HG03457 (cell line): ENCODE results near the gene DDX24.
"Not testable (repeated sequence)": the region's sequence is repeated elsewhere in the genome, so short reads cannot be mapped to it uniquely, and the experiment has no call there.

Experiments used
- ATAC-seq: cut with Tn5 transposase; IDR thresholded peaks from one replicate; pipeline ENCODE4 v1.9.1; 2021; ENCODE audit warnings: moderate number of reproducible peaks; ENCODE audit not compliant: unreplicated experiment

Gene DDX24

DNA sequence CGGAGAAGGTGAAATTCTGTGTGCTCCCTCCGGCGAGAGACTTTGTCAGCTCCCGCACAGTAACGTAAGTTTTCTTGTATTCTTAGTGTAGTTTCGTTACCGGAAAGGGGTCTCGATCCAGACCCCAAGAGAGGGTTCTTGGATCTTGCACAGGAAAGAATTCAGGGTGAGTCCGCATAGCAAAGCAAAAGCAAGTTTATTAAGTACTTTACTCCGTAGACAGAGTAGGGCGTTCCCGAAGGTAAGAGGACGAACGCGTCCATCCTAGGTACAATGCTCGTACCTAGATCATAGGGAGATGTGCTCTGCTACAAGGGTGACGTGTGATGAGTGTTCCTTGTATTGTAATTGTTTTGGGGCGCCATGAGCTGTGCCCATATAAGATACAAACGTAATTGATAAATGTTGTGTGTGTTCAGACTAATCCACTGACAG is 401 bp upstream of the DDX24 start:
- peak; percentile 18 for ATAC-seq

DNA sequence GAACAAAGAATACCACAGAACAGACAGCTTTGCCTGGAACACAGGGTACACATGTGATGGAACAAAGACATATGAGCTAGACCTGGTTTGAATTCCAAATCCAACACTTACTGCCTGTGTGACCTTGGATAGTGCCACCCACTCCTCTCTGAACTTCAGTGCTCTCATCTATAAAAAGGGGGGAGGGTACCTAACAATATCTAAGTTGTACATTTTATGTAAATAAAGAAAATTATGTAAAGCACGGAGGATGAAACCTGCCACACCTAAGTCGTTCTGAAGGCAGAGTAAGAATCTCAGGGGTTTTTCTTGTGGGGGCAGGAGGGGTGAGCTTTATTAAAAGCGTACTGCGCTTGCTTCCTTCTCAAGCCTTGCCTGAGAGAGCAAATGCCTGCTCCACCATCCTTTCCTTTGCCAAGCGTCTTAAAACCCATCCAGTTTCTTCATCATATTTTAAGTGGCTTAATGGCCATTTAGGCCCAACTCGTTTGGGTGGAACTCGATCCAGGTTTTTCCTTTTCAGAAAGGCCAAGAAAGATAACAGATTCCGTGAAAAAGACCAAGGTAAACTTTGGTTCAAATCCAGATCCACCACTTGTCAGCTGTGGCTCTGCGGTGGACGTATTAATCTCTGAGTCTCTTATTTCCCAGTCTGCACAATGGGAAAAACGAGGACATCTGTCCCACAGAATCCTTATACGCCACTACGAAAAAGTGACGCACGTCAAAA is 946 bp downstream of the DDX24 start:
- no peak for ATAC-seq

DNA sequence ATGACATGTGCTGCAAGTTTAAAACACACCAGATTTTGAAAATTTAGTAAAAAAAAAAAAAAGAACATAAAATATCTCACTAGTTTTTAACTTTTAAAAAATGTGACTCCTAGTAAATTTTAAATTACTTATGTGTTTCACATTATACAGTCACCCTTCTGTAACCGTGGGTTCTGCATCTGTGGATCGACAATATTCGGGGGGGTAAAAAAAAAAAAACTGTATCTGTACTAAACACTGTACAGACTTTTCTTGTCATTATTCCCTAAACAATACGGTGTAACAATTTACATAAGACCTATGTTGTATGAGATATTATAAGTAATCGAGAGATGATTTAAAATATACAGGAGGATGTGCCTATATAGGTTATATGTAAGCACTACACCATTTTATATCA is 3.2 kb downstream of the DDX24 start:
- ATAC-seq = no peak

DNA sequence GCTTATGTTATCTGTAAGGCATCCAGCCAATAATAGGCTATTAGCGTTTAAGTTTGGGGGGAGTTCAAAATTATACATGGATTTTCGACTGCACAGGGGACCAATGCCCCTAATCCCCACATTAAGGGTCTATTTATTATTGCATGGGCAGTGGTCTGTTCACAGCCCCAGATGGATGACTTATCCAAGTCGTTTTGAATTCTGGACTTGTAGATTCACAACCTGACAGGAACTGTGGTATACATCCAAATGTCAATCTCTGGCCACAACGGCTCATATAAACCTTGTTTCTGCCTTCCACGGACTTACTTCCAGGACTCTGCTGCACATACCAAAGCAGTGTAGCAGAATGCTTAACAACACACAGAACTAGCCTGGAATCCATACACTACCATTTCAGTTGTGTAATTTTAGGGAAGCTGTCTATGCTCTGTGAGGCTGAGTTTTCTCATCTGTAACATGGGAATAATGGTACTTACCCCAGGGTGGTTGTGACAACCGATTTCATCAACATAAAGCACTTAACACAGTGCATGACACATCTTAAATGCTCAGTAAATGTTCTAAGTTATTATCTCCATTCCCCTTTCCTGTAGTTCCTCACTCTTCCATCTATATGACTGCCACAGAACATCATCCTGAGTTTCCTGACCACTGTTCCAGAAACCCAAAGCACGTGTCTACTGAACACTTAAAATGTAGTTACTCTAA is 3.7 kb downstream of the DDX24 start:
- no peak for ATAC-seq

DNA sequence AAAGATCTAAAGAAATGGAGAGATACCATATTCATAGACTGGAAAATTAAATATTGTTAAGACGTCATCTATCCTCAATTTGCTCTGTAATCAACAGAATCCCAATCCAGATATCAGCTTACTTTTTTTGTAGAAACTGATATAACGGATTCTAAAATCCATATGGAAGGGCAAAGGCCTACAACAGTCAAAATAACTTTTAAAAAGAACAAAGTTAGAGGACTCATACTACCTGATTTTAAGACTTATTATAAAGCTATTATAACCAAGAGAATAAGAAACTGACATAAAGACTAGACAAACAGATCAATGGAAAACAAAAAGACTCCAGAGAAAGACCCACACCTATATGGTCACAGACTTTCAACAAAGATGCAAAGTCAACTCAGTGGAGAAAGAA is 6.0 kb downstream of the DDX24 start:
- no peak for ATAC-seq

DNA sequence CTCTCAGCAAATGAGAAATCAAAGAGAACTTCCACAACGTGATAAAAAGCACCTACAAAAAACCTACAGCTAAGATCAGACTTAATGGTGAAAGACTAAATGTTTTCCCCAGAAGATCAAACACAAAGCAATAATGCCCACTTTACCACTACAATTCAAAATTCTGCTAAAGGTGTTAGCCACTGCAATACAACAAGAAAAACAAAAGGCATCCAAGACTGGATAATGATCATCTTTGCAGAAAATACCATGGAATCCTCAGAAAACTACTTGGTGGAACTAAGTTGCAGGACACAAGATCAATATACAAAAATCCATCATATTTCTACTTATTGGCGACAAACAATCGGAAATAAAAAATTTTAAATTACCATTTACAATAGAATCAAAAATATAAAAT is 6.5 kb downstream of the DDX24 start:
- ATAC-seq = no peak

DNA sequence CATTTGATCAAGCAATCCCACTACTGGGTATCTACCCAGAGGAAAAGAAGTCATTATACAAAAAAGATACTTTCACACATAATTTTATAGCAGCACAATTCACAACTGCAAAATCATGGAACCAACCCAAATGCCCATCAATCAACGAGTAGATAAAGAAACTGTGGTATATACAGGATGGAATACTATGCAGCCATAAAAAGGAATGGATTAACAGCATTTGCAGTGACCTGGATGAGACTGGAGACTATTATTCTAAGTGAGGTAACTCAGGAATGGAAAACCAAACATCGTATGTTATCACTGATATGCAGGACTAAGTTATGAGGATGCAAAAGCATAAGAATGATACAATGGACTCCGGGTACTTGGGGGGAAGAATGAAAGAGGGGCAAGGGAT is 8.9 kb downstream of the DDX24 start:
- not testable (repeated sequence) for ATAC-seq

DNA sequence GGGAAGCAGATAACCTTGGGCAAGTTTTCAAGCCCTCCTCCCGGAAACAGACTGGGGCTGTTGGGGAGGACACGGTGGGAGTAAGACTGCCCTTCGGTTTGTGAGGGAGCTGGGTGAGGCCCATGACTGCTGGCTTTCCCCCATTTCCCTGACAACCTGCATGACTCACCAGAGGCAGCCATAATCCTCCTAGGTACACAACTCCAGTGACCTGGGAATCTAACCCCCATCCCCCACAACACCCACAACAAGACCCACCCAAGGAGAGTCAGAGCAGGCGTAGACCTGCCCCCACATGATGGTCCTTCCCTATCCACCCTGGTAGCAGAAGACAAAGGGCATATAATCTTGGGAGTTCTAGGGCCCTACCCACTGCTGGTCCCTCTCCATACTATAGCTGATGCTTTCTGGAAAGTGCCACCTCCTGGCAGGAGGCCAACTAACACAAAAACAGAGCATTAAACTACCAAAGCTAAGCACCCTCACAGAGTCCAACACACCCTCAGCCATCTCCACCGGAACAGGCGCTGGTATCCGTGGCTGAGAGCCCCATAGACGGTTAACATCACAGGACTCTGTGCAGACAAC is 14.8 kb downstream of the DDX24 start:
- ATAC-seq = no peak

DNA sequence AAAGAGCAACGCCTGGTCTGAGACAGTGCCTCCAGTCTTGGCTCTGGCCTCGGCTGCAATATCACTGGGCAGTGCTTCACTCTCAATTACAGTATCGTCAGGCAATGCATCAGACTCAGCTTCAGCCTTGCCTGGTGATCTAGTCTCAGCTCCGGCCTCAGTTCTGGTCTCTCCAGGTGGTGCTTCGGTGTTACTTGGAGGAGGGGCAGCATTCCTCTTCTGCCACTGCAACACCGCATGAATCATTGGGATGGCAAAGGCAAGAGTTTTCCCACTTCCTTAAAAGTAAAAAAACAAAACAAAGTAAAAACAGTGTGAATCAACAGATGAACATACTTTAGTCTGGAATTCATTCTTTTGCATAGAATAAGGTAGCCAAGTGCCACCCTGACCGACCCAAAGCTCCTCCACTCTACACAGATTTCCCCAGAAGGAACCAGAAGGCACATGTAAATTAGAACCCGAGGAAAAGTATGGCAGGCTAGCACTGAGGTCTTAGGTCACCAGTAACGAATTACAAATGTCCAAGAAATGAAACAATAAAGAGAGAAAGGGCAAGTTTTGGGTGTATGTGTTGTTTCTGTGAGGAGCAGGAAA is 18.6 kb downstream of the DDX24 start:
- no peak for ATAC-seq

DNA sequence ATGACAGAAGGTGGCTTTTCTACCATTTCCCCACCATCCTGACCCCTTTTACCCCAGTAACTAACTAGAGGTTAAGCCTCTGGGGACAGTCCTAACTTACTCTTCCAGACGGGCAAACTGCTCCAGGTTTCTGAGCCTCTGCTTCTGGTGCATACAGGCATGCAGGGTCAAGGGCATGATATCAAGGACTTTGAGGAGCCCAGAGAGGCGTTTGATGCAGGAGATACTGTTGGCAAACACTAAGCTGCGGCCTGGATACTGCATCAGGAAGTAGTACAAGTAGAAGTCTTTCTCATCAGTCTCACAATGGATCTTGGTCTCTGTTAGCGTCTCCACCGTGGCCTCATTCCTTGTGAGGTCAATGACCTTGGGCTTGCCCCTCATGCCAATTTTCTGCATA is 21.0 kb downstream of the DDX24 start:
- no peak for ATAC-seq

DNA sequence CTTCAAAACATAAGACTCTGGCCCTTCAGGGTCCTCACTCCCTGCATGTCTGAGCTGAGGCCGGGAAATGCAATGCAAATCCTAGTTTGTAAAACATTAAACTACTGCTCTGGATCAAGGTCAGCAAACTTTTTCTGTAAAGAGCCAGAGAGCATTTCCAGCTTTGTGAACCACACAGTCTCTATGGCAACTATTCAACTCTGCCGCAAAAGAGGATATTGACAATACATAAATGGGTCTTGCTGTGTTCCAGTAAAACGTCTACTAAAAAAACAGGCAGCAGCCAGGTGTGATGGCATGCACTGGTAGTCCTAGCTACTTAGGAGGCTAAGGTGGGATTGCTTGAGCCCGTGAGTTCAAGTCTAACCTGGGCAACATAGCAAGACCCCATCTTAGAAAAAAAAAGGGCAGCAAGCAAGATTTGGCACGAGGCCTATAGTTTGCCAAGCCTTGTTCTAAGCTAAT is 22.3 kb downstream of the DDX24 start:
- no peak for ATAC-seq

DNA sequence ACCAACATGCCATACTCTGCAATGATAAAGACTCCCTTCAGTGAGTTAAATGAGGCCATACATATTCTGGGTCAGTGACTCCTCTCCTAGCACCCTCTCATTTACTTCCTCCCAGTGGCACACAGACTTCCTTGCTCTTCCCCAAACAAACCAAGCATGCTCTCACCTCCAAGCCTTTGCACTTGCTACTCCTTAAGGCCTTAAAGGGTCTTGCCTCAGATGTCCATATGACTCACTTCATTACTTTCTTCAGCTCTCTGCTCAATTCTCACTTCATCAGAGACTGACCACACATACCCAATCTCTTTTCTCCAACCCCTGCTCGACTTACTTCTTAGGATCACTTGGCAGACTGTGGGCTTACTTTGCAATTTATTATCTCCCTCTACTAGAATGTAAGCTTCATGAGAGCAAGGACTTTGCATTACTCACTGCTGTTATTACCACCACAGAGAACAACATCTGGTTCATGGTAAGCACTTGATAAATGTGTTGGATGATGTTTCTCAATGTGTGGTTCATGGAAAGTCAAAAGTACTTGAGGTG is 22.8 kb downstream of the DDX24 start:
- no peak for ATAC-seq

DNA sequence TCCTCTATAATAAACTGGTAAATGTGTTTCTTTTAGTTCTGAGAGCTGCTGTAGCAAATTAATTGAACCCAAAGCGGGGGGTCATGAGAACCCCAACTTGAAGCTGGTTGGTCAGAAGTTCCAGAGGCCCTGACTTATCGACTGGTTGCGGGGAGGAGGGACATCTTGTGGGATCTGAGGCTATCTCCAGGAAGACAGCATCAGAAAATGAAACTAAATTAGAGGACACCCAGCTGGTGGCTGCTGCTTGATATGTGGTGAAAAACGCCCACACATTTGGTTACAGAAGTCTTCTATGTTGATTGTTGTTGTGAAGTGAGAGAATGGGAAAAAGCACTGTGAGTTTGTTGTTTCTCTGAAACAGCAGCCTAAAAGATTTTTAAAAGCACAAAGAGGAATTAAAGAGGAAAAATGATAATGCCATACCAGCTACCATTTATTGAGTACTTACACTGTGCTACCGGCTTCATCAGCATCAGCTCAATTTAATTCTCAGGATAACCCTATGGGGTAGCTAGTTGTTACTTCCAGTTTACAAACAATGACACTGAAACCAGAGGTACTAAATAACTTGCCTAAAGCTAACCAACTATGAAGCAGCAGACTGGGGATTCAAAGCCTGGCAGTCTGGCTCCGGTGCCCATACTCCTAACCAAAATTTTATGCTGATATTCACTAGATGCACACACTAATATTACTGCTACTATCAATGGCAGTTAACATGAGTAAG is 24.3 kb downstream of the DDX24 start:
- no peak for ATAC-seq

DNA sequence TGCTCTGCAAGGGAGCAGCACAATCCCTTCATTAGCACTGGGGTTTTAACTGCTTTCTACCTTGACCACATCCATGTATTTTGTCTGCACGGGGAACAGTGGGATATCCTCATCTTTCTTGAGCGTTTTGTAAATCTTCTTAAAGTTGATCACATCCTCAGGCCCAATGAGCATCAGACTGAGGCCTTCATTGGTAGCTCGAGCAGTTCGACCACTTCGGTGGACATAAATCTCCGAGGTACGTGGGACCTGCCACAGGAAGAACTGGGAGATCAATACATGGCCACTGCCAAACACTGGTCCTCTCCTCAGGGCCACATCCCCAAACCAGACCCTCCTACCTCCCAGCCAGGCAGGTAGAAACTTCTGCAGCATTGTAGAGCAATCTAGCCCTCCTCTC is 26.1 kb downstream of the DDX24 start:
- ATAC-seq = no peak

DNA sequence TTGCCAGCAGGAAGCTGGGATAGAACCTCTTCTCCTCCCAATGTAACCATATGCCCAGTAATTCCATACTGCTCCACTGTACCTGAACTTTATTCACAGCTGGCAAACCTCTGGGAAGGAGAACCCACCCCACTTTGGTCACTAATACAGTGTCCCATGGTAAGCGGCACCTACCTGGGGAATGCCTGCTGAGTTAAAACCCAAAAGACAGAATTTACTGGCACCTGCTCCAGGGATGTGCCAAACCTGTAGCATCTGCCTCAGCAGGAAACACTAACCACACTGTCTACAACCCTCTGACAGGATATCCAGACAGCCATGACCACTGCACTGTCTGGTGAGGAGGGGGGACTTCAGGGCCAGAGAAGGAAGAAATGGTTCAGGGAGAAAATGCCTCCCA is 26.6 kb downstream of the DDX24 start:
- ATAC-seq = no peak

DNA sequence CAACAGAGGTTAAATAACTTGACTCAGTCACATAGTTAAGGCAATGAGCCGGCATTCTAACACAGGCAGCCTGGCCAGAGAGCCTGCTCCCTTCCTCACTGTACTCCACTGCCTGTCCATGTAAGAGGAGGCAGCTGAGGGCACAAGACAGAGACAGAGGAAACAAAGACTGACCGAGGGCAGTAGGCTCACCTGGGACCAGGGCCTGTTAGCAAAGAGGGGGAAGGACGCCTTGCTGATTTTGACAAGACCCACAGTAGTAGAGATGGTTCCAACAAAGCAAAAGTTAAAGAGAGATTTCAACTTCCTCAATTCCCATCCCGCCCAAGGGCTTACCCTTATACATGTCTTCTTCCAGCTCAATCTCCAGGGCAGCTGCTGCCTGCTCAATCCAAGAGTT is 28.3 kb downstream of the DDX24 start:
- no peak for ATAC-seq

DNA sequence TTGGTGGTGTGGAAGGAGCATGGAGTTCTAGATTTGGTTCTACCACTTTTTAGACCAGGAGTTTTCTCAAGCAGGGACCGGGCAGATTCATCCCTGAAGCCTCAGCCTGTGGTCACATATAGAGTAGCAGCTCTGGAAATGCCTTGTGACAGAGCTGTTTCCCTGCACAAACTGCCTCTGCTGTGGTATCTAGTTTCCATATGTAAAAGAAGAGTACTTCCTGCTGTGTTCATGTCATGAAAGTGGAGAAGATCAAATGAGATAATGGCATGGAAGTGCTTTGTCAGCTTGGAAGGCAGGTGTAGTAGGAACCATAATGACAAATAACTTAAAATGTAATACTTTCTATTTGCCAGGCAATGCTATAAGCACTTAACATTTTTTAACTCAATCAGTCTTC is 28.8 kb downstream of the DDX24 start:
- ATAC-seq = no peak

DNA sequence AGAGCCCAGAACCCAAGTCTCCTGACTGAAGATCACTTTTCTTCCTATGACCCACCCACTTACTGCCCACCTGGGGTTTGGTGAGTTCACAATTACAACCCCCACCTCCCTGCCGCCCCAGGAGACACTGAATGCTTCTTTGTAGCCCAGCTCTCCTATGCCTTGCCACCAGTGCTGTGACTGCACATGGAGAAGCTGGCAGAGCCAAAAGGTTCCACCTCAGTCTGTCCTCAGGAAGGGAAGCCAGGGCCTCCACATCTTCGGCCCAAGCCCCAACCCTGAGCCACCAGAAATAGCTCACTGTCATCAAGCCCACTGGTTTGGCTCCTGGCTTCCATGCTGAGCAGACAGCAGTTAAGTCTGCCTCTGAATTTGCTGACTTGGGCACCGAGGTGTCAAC is 29.2 kb downstream of the DDX24 start:
- no peak for ATAC-seq

DNA sequence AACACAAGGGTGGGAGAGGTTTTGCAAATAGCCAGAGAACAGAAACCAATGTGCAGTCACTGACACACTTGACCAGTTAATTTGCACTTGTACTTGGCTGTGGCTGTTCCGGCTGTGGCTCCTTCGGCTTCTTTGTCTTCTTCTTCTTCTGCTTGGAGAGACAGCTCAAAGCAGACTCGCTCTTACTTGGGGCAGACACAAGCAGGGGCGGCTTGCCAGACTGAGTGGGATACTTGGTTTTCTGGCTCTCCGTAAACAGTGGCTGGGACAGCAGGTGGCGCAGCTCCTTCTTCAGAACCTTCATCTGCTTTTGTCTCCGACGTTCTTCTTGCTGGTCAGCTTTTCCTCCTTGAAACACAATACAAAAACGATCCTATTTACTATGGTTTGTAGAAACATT is 29.9 kb downstream of the DDX24 start:
- no peak for ATAC-seq

DNA sequence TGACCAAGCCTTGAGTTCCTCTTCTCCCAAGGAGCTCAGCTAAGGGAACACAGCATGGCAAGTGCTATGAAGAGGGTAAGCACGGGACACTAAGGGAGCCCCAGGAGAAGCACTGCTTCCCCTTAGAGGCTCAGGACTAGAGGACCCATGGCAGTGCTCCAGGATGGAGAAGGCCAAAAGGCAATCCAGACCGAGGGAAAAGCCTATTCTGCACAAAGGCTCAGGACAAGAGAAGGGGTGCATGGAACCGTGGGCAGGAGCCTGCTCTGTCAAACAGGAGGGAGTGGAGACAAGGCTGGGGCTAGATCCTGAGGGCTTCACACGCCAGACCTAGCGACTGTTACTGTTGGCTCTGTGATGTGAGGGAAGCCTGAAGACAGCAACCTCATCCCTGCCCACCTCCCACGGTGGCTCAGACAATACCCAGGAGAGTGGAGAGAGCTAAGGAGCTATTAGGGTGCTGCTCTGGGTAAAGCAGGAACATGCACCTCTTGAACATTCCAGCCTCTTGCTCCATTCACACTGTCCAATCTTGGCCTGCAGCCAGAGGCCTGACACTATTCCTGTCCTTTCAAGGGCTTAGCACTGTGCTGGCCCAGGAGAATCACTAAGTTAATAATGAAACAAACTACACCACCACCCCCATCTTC is 30.6 kb downstream of the DDX24 start:
- ATAC-seq = no peak
